Hepatic stellate cell (primary cell): ENCODE results near the gene KRT72.
A peak's percentile ranks its signal among the peaks of the same experiment; 100 is the strongest.
"Not testable (repeated sequence)": the region's sequence is repeated elsewhere in the genome, so short reads cannot be mapped to it uniquely, and the experiment has no call there.

Experiments used
- DNase-seq: peaks from one replicate; pipeline ENCODE4 v3.0.0; 2011; ENCODE audit warnings: low spot score

Gene KRT72

GRCh38 chr12:52606581-52607218 lies 5.4 kb upstream of the KRT72 start:
- no peak for DNase-seq

DNA sequence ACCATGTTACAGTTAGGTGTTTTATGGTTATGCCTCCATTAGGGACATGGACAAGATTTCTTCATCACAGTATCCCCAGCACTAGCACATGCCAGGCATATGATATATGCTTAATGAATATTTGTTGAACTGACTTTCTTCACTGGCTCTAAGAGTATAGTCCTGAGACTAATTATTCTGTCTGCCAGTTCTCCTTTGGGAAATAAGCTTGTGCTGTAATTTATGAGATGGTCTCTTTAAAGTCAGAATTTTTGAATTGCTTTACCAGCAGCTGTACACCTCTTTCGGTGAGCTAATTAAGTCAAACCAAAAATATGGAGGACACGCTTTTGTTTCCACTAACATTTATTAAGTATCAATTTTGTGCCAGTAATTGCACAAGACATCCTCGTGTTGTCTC lies 4.8 kb upstream of the KRT72 start:
- no peak for DNase-seq

DNA sequence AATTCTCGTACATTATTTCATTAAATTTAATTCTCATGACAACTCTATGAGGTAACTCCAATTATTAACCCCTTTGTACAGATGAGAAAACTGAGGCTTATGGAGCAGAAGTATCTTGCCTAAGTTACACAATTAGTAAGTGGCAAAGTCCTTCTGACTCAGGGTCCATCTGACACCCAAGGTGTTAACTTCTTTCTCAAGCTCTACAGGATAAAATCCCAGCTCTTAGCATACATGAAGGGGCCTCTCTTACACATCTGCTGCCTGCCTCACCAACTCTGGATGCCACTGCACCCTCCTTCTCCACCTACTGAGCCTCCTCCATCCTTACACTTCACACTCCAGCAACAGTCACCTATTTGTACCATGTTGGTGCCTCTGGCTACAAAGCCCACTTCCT lies 4.3 kb upstream of the KRT72 start:
- DNase-seq = no peak

GRCh38 chr12:52604859-52605258 lies 3.6 kb upstream of the KRT72 start:
- no peak for DNase-seq

GRCh38 chr12:52603314-52603713 lies 2.1 kb upstream of the KRT72 start:
- DNase-seq = no peak

GRCh38 chr12:52602552-52602951 lies 1.3 kb upstream of the KRT72 start:
- DNase-seq = no peak

DNA sequence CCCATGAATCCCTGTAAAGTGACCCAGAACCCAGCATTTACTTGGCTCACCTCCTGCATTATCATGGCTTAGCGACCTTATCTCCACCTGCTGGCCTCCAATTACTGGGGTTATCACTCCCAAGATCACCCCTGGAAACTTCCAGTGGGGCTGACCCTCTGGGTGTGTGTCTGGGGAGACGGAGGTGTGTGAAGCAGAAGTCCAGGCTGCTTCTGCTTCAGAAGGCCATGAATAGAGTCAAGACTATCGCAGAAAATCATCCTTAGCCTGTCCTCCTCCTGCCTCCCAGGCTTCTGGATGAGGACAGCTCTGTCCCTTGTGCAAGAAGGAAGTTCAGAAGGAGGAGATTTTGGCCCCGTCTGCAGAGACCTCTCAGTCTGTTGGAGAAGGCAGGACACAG lies 408 bp upstream of the KRT72 start:
- no peak for DNase-seq

DNA sequence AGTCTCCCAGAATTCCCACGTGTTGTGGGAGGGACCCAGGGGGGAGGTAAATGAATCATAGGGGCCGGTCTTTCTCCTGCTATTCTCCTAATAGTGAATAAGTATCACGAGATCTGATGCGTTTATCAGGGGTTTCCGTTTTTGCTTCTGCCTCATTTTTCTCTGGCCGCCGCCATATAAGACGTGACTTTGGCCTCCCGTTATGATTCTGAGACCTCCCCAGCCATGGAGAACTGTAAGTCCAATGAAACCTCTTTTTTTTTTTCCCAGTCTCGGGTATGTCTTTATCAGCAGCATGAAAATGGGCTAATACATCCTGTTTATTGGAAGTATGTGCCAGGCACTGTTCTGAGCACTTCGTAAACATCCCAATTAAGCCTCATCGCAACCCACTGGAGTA lies 788 bp downstream of the KRT72 start:
- no peak for DNase-seq

DNA sequence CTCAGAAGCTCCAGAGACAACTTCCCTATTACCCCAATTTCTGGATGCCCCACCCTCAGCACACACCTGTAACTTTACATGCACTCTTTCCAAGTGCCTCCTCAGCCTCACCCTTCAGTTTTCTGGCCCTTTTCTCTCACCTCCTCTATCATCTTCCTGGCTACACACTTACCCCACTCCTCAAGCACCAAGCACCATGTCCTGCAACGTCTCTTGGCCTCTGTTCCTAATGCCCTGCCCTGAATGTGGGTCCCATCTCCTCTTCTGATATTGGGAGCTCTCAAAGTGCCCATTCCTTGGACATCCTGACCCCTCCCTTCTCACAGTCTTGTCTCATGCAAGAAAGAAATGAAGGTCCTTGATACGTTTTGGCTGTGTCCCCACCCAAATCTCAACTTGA lies 1.2 kb downstream of the KRT72 start:
- no peak for DNase-seq

- no peak for DNase-seq
These were observed 2.3 kb downstream of the KRT72 start for GRCh38 chr12:52598966-52599365.

GRCh38 chr12:52594237-52594636 lies 7.0 kb downstream of the KRT72 start:
- DNase-seq = not testable (repeated sequence)

- no peak for DNase-seq
These were observed 9.7 kb downstream of the KRT72 start for GRCh38 chr12:52591521-52591920.

DNA sequence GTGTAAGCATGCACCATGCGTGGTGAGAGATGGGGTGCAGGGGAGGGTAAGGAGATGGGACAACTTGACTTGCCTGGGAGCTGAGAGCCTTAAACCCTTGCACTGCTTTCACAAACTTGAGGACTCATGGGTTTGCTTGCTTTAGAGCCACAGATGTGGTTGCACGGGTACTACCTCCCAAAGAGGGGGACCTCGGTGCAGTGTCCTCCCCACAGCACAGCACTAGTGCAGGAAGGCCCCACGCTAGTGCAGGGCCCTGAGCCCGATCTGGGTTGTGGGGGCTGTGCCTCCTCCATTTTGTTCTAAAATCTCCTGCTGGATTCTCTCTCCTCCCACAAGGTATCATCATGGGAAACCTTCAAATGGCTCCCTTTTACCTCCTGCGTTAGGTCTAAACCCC lies 11.2 kb downstream of the KRT72 start:
- no peak for DNase-seq

DNA sequence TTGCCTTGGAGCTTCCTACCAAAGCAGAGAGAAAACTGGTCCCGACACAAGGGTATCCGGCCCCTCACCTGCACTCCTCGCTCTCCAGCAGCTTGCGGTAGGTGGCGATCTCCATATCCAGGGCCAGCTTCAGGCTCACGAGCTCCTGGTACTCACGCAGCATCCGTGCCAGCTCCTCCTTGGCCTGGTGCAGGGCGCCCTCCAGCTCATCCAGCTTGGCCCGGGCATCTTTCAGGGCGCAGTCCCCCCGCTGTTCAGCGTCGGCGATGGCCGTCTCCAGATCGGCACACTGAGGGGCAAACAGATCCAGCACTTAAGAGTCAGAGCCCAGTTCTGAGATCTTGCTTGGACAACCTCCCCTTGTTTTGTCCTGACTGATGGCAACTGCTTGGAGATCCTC lies 13.7 kb downstream of the KRT72 start:
- no peak for DNase-seq

DNA sequence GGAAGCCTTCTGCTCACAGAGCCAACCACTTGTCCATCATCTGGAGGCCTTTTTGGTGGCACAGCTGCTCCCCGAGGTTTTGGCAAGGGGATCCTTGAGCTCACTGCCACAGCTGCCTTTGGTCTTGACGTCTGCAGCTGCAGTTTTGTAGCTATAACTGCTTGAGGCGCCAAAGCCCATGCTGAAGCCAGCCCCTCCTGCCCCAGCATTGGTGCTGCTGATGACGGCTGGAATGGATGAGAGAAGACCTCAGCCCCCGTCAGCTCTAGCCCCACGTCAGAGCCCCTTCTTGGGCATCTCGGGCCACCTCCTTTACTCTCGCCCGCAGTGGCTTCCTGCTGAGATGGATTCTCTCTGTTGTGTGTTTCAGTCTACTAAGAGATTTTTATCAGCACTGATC lies 15.3 kb downstream of the KRT72 start:
- no peak for DNase-seq

GRCh38 chr12:52585066-52585465 lies 16.2 kb downstream of the KRT72 start:
- DNase-seq = no peak

DNA sequence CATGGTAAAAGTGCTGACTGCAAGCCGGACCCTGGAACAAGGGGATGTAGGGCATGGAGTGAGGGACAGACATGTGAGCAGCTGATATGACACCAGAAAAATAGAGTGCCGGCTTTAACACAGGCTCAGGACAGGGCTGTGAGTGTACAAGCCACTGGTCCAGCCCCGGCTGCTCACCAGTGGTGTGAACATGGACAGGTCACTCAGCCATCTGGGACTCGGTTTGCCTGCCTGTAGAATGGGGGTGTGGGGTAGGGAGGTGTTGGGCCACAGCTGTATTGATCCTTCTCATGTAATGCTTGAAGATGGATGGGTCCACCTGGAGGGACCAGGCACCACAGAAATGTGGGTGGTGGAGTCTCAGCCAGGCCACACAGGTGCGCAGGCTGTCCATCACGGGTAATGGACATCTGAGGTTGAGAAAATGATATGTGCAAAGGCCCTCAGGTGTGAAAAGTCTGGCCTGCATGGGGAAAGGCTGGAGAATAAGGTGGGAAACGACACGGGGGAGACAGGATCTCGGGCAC lies 17.0 kb downstream of the KRT72 start:
- DNase-seq = no peak

DNA sequence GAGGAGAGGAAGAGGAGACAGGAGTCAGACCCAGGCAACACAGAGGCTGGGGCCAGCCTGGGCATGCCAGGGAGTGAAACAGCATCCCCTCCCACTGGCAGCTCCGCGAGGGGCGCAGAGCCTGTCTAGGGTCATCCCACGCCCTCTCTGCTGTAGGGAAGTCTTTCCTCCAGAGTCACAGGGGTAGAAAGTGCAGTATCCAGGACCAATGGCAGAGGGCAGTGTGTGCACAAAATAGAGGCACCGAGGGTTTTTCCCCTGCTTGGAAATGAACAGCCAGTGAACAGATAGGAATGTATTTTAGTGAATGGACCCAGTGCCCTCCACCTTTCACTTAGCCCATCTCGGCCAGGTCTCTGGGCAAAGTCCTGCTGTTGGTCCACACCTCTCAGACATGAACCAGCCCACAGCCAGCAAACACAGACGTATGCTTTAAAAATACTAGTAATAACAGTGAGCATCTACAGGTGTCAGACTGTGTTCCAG lies 18.2 kb downstream of the KRT72 start:
- peak; percentile 77 for DNase-seq

DNA sequence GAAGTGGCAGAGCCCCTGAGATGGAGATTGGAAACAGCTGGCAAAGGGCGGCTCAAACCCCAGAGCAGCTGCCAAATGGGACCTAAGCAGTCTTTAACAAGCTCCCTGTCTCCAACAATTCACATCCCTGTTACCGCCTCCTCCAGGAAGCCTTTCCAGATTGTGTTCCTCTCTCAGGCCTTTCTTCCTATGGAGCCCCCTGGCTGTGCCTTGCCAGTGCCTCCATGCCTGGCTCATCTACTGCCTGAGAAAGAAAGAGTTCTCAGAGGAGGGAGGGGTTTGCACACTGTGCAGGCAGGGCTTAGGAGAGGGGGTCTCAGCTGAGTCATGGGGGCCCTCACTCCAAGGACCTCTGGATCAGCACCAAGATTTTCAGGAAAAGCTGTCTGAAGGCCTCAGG lies 18.8 kb downstream of the KRT72 start:
- no peak for DNase-seq

DNA sequence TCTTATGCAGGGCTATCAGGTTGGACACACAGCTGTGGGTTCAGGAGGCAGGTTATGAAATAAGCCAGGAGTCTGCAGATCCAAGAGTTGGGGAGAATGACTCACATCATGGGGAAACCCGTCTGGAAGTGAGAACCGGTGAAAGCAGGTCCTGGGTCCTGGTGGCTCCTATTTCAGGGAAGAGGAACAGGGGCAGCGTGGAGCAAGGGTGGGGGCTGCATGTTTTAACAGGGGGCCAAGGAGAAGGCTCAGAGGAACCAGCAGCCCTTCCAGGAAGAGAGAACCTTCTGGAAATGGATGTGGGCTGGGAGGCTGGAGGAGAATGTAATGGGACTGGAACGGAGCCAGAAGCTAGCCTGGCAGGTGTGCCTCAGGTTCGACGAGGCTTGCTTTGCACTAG lies 19.8 kb downstream of the KRT72 start:
- DNase-seq = no peak

- DNase-seq = no peak
These were observed 20.2 kb downstream of the KRT72 start for GRCh38 chr12:52581066-52581465.

GRCh38 chr12:52580496-52580895 lies 20.8 kb downstream of the KRT72 start:
- no peak for DNase-seq

DNA sequence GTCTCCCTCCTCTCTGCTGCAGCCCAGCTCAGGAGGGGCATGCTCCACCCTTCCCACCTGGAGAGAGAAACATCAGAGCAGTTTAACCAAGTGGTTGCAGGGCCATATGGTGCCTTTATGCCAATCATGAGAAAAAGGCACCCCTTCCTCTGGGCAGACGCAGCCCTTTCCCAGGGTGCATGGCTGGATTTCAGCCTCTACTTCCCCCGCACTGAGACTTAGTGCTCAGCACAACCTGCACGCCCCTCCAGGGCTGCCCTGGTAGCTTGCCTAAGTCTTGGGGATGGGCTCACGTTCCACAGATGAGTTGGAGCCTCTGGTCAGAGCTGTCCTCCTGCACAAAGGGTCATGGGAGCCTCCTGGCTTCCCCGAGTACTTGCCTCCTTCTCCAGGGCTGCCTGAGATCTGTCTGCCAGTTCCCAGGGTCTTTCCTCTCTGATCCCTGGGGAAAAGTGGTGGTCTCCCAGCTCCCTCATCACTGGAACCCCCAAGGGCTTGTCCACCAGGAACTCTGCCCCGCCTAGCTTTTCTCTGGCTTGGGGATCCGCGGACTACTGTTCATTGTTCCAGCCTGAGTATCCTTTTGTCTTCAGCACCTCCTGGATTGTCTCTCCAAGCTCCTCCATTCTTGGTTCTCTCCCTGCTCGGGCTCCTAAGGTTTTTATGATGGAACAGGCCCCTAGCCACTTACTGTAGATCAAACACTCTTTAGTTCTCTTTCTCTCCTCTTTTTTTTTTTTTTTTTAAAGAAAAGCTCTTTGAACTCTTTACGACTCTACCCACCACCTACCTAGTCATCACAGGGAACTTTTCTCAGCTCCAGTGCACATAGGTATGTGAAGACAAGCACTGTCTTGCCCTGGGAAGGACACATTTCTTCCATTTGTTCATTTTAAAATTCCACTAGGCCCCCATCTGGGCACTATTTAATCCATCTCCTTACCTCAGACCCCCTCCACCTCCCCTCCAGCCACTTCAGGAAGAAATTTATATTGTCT lies 21.5 kb downstream of the KRT72 start:
- no peak for DNase-seq
